Activated CD4-positive, alpha-beta T cell treated with anti-CD3 and anti-CD28 coated beads, Interleukin-2, Interleukin-6, amounts not matched to agents 100 ng/mL and 50 ng/mL, durations not matched to agents 16 hours and 8 hours (primary cell): ENCODE data around the gene GXYLT2.
A peak's percentile ranks its signal among the peaks of the same experiment; 100 is the strongest.

Experiments used
- DNase-seq: peaks from one replicate; pipeline ENCODE4 v3.0.0-alpha.2; 2020

GXYLT2 gene

GRCh38 chr3:72941245-72941644 lies 53.4 kb downstream of the GXYLT2 start:
- no peak for DNase-seq

- no peak for DNase-seq
Measured at GRCh38 chr3:72942427-72942826, 54.6 kb downstream of the GXYLT2 start.

- DNase-seq = no peak
Measured at GRCh38 chr3:72944696-72945095, 56.9 kb downstream of the GXYLT2 start.

- DNase-seq = no peak
Measured at GRCh38 chr3:72947715-72948490, 60.1 kb downstream of the GXYLT2 start.

- DNase-seq = no peak
Measured at GRCh38 chr3:72949016-72949415, 61.2 kb downstream of the GXYLT2 start.

- no peak for DNase-seq
Measured at GRCh38 chr3:72950372-72950771, 62.5 kb downstream of the GXYLT2 start.

GRCh38 chr3:72950801-72951200 lies 63.0 kb downstream of the GXYLT2 start:
- DNase-seq = no peak

- peak; percentile 30 for DNase-seq
Measured at GRCh38 chr3:72951259-72951722, 63.4 kb downstream of the GXYLT2 start.

- no peak for DNase-seq
Measured at GRCh38 chr3:72953325-72953956, 65.6 kb downstream of the GXYLT2 start.

GRCh38 chr3:72957297-72957696 lies 69.5 kb downstream of the GXYLT2 start:
- DNase-seq = no peak

GRCh38 chr3:72959336-72959735 lies 71.5 kb downstream of the GXYLT2 start:
- DNase-seq = no peak

GRCh38 chr3:72960812-72961518 lies 73.1 kb downstream of the GXYLT2 start:
- no peak for DNase-seq

GRCh38 chr3:72961752-72962151 lies 73.9 kb downstream of the GXYLT2 start:
- no peak for DNase-seq

GRCh38 chr3:72962317-72962716 lies 74.5 kb downstream of the GXYLT2 start:
- DNase-seq = no peak

GRCh38 chr3:72964633-72965032 lies 76.8 kb downstream of the GXYLT2 start:
- DNase-seq = no peak

- DNase-seq = no peak
Measured at GRCh38 chr3:72968266-72968664, 80.4 kb downstream of the GXYLT2 start.

- DNase-seq = no peak
Measured at GRCh38 chr3:72969766-72970165, 81.9 kb downstream of the GXYLT2 start.

- no peak for DNase-seq
Measured at GRCh38 chr3:72970942-72971341, 83.1 kb downstream of the GXYLT2 start.

- no peak for DNase-seq
Measured at GRCh38 chr3:72972706-72973030, 84.8 kb downstream of the GXYLT2 start.

- DNase-seq = no peak
Measured at GRCh38 chr3:72973031-72973723, 85.3 kb downstream of the GXYLT2 start.

GRCh38 chr3:72973786-72974185 lies 85.9 kb downstream of the GXYLT2 start:
- DNase-seq = no peak

GRCh38 chr3:72974956-72975355 lies 87.1 kb downstream of the GXYLT2 start:
- no peak for DNase-seq

- no peak for DNase-seq
Measured at GRCh38 chr3:72976281-72976741, 88.5 kb downstream of the GXYLT2 start.
